A549 (cell line): ENCODE measurements around the gene NPLOC4. TPM values are rescaled to one million over a fixed set of nuclear protein-coding genes. Genes with fewer than 3 reads are reported as not detected.

Experiments
- ATAC-seq, 2 experiments: fragments of 200-7000 bp in 1 of 2; fragments of >200 bp in 1 of 2; cut with Nextera tagmentation in 1 of 2; cut with Tn5 transposase in 1 of 2; 3 replicates each; pipeline versions ENCODE4 v1.8.0 to v1.9.1; 2018 to 2020; ENCODE audit warnings: mild to moderate bottlenecking in 1 of 2, moderate library complexity in 1 of 2
- CTCF ChIA-PET: fragments of 300-600 bp; sonication (Branson Sonifier 250); formaldehyde crosslinking; extraction: SDS; loops from one replicate; lab custom pipeline; 2021; ENCODE audit warnings: antibody characterized with exemption, inconsistent platforms; lab: Yijun Ruan, JAX
- POLR2A ChIA-PET: fragments of 350-600 bp; formaldehyde crosslinking; extraction: SDS; loops from one replicate; lab custom pipeline; 2021; ENCODE audit warnings: antibody characterized with exemption, inconsistent platforms; lab: Yijun Ruan, JAX
- DNase-seq, 2 experiments: peaks; one replicate each; pipeline versions ENCODE4 v3.0.0 to v3.0.0-alpha.2; 2011 to 2016; ENCODE audit warnings: low read depth in 1 of 2, low spot score in 1 of 2
- FAIRE-seq: peaks from 2 replicates; lab custom pipeline; 2011; peaks lifted over from hg19 to GRCh38; lab: Jason Lieb, UNC
- H3K27ac ChIP-seq, 2 experiments: fragments of >200 bp; sonication (Bioruptor Twin); formaldehyde crosslinking; 3 replicates each; pipeline ENCODE4 v1.5.1; 2016 to 2017
- H3K4me1 ChIP-seq: fragments of >200 bp; sonication (Bioruptor Twin); formaldehyde crosslinking; 3 replicates; pipeline ENCODE4 v1.6.1; 2016
- H3K4me2 ChIP-seq: fragments of >200 bp; sonication (Bioruptor Twin); formaldehyde crosslinking; 3 replicates; pipeline ENCODE4 v1.6.1; 2016
- H3K4me3 ChIP-seq: fragments of >200 bp; sonication (Bioruptor Twin); formaldehyde crosslinking; 3 replicates; pipeline ENCODE4 v1.5.1; 2016
- H3K9me3 ChIP-seq: fragments of >200 bp; sonication (Bioruptor Twin); formaldehyde crosslinking; 3 replicates; pipeline ENCODE4 v1.6.1; 2016
- BHLHE40 ChIP-seq: IDR thresholded peaks from 2 replicates; pipeline ENCODE4 v1.6.1; 2012; ENCODE audit warnings: low read depth, low read length, inconsistent platforms
- CBX8 ChIP-seq: fragments of 200-600 bp; sonication (generic); IDR thresholded peaks from 2 replicates; pipeline ENCODE4 v1.6.1; 2016
- CHD2 ChIP-seq: fragments of 150-350 bp; IDR thresholded peaks from 2 replicates; pipeline ENCODE4 v1.6.1; 2014; ENCODE audit warnings: low read length; ENCODE audit not compliant: partially characterized antibody
- CTCF ChIP-seq: fragments of >200 bp; sonication (Bioruptor Twin); formaldehyde crosslinking; IDR thresholded peaks from 3 replicates; pipeline ENCODE4 v1.5.1; 2016
- EHF ChIP-seq: fragments of 250-450 bp; sonication (Bioruptor Pico); IDR thresholded peaks from 2 replicates; pipeline ENCODE4 v1.5.0; 2020; ENCODE audit warnings: mild to moderate bottlenecking
- EHMT2 ChIP-seq: fragments of 200-600 bp; sonication (generic); IDR thresholded peaks from 2 replicates; pipeline ENCODE4 v1.6.1; 2016; ENCODE audit warnings: antibody characterized with exemption, low read depth, mild to moderate bottlenecking, moderate library complexity
- ELK1 ChIP-seq: fragments of 150-350 bp; IDR thresholded peaks from 2 replicates; pipeline ENCODE4 v1.6.1; 2014; ENCODE audit warnings: low read depth, mild to moderate bottlenecking, low read length
- EP300 ChIP-seq, 2 experiments: fragments of >200 bp; sonication (Bioruptor Twin); formaldehyde crosslinking; IDR thresholded peaks; 2 replicates in 1 of 2; 3 replicates in 1 of 2; pipeline ENCODE4 v1.6.1; 2016 to 2017
- ESRRA ChIP-seq: fragments of 150-350 bp; IDR thresholded peaks from 2 replicates; pipeline ENCODE4 v1.6.1; 2014; ENCODE audit warnings: mild to moderate bottlenecking, low read length, borderline replicate concordance
- FOSL2 ChIP-seq, 2 experiments: fragments of 450-650 bp in 1 of 2; fragments of >200 bp in 1 of 2; sonication (Bioruptor Twin) in 1 of 2; formaldehyde crosslinking; IDR thresholded peaks; 2 replicates each; pipeline versions ENCODE4 v1.5.0 to v1.6.1; 2016 to 2020; ENCODE audit warnings: mild to moderate bottlenecking in 1 of 2, moderate library complexity in 1 of 2
- HDAC2 ChIP-seq: fragments of 200-600 bp; sonication (generic); IDR thresholded peaks from 2 replicates; pipeline ENCODE4 v1.6.1; 2016
- HES2 ChIP-seq: fragments of >200 bp; sonication (Bioruptor Twin); formaldehyde crosslinking; IDR thresholded peaks from 2 replicates; pipeline ENCODE4 v1.6.1; 2016
- HEYL ChIP-seq: fragments of 250-450 bp; sonication (Bioruptor Pico); IDR thresholded peaks from 2 replicates; pipeline ENCODE4 v1.8.0; 2021; ENCODE audit warnings: mild to moderate bottlenecking, moderate library complexity
- HOXA7 ChIP-seq: fragments of 250-450 bp; sonication (Bioruptor Pico); IDR thresholded peaks from 2 replicates; pipeline ENCODE4 v1.5.0; 2020; ENCODE audit warnings: mild to moderate bottlenecking, moderate library complexity
- HOXB13 ChIP-seq: fragments of 250-450 bp; sonication (Bioruptor Pico); IDR thresholded peaks from 2 replicates; pipeline ENCODE4 v1.5.0; 2020; ENCODE audit warnings: low read depth, mild to moderate bottlenecking, moderate library complexity
- HOXB5 ChIP-seq: fragments of 250-450 bp; sonication (Bioruptor Pico); IDR thresholded peaks from 2 replicates; pipeline ENCODE4 v1.5.0; 2020; ENCODE audit warnings: mild to moderate bottlenecking, moderate library complexity
- KDM1A ChIP-seq: fragments of 200-600 bp; sonication (generic); IDR thresholded peaks from 2 replicates; pipeline ENCODE4 v1.6.1; 2016; ENCODE audit warnings: low read depth, mild to moderate bottlenecking
- MAFK ChIP-seq: fragments of 450-650 bp; IDR thresholded peaks from 2 replicates; pipeline ENCODE4 v1.6.1; 2014; ENCODE audit not compliant: partially characterized antibody
- MAZ ChIP-seq: fragments of 150-350 bp; IDR thresholded peaks from 2 replicates; pipeline ENCODE4 v1.6.1; 2014; ENCODE audit warnings: antibody characterized with exemption, low read depth, low read length, borderline replicate concordance
- NR3C1 ChIP-seq: fragments of >200 bp; sonication (Bioruptor Twin); formaldehyde crosslinking; IDR thresholded peaks from 3 replicates; pipeline ENCODE4 v1.6.1; 2017
- PBX3 ChIP-seq: IDR thresholded peaks from 2 replicates; pipeline ENCODE4 v1.6.1; 2012
- PHF8 ChIP-seq: fragments of 200-600 bp; sonication (generic); IDR thresholded peaks from 2 replicates; pipeline ENCODE4 v1.6.1; 2016; ENCODE audit warnings: low read depth, mild to moderate bottlenecking, antibody characterized with exemption, moderate library complexity, borderline replicate concordance
- REST ChIP-seq: fragments of 200-600 bp; sonication (generic); IDR thresholded peaks from 2 replicates; pipeline ENCODE4 v1.6.1; 2016; ENCODE audit warnings: antibody characterized with exemption, mild to moderate bottlenecking, moderate library complexity
- RFX5 ChIP-seq: fragments of 450-650 bp; IDR thresholded peaks from 2 replicates; pipeline ENCODE4 v1.7.1; 2014; ENCODE audit warnings: antibody characterized with exemption, mild to moderate bottlenecking, moderate library complexity
- ZFP36 ChIP-seq: fragments of 450-650 bp; IDR thresholded peaks from 2 replicates; pipeline ENCODE4 v1.6.1; 2014; ENCODE audit warnings: borderline replicate concordance; ENCODE audit not compliant: partially characterized antibody
- WGBS: methylation state at CpG from one replicate; pipeline ENCODE4 v1.1.6; 2017; ENCODE audit errors: missing lambda C conversion rate; 5-methylcytosine and 5-hydroxymethylcytosine counted together
- polyA plus RNA-seq, 4 experiments: library from polyadenylated mRNA; depleted of rRNA in 3 of 4; stranded (reverse); fragments of >200 nt; fragmentation: RNase III in 1 of 4; extraction: RNeasy Plus Mini Kit Qiagen cat#74134 plus additional on column Dnase treatment in 1 of 4; gene quantifications; 2 replicates in 3 of 4; 3 replicates in 1 of 4; pipeline ENCODE4 v1.2.3, GENCODE V29; 2011 to 2017

Gene NPLOC4
- polyA plus RNA-seq, 2 of the 4 experiments (the other 2 are of a cell fraction): 98.5 to 101 TPM

- no peak overlapping the region for H3K27ac ChIP-seq
- H3K9me3 ChIP-seq: no peaks in the 10 kb centered on the region
- FAIRE-seq: no peak
- no peak overlapping the region for H3K4me3 ChIP-seq
- H3K4me2 ChIP-seq: no peak overlapping the region
- ChIA-PET POLR2A (no interaction called here), CTCF (interaction anchor here (1.2 to 1.5 kb wide), 4 partner anchors 10 to 167 kb away, joined by 3 to 6 read pairs (median 5); no protein-coding TSS in a partner anchor)
- WGBS: 94% methylated on average over 20 of the region's 20 CpGs
- ATAC-seq: no peak
- H3K4me1 ChIP-seq: peaks cover 23% of the 10 kb centered on the region
- TF ChIP-seq MAFK: no peak
- no peak for TF ChIP-seq CBX8
- no peak for TF ChIP-seq HEYL (CRISPR knock-in tag)
- no peak for TF ChIP-seq REST
- TF ChIP-seq CHD2: no peak
- no peak for TF ChIP-seq EP300 (IDR thresholded peaks at IDR 0.05)
- TF ChIP-seq RFX5: no peak
- no peak for TF ChIP-seq NR3C1
- no peak for TF ChIP-seq HDAC2
- TF ChIP-seq ZFP36: no peak
- no peak for TF ChIP-seq BHLHE40
- no peak for DNase-seq
These were observed 49.7 kb upstream of the NPLOC4 start for GRCh38 chr17:81686614-81687013.

GRCh38 chr17:81685108-81685507 is 48.2 kb upstream of the NPLOC4 start:
- Histone ChIP-seq H3K4me2 (peak overlapping the region; percentile 83), H3K4me3 (peak overlapping the region; percentile 86), H3K27ac (peak overlapping the region; percentile 90 to 93; a peak in 5 of 6 replicates)
- FAIRE-seq: no peak
- POLR2A ChIA-PET: interaction anchor here (3.8 kb wide), 1 partner anchor 17 kb away, joined by 42 read pairs; the partner anchor contains the start of gene MRPL12
- no peak for TF ChIP-seq EP300 (IDR thresholded peaks at IDR 0.05)
- no peak for TF ChIP-seq HOXB13 (CRISPR knock-in tag)
- TF ChIP-seq ESRRA: no peak
- TF ChIP-seq FOSL2 (IDR thresholded peaks at IDR 0.05): no peak
- peak; percentile 35; the same call in 1 of the 2 replicates for TF ChIP-seq FOSL2 (CRISPR knock-in tag; IDR thresholded peaks at IDR 0.05)
- TF ChIP-seq HOXA7 (CRISPR knock-in tag): no peak
- TF ChIP-seq, all 56 proteins: peak for 1
- H3K9me3 ChIP-seq: no peaks in the 10 kb centered on the region
- WGBS: 39% methylated on average over 12 of the region's 12 CpGs
- DNase-seq (peak in 1 of 2 experiments; percentile 76), ATAC-seq (peak in 1 of 2 experiments; percentile 2; a peak in 1 of 6 replicates)
- H3K4me1 ChIP-seq: peaks cover 25% of the 10 kb centered on the region
- CTCF ChIA-PET: interaction anchor here (0.7 to 8.1 kb wide), 7 partner anchors 9 to 432 kb away, joined by 3 to 54 read pairs (median 4); partner anchors contain the start of gene MRPL12

- DNase-seq (peak in 1 of 2 experiments; percentile 77), ATAC-seq (peak in 1 of 2 experiments; percentile 10; a peak in 4 of 6 replicates), FAIRE-seq (no peak)
- H3K4me2 ChIP-seq: peak overlapping the region; percentile 83
- ChIA-PET POLR2A (interaction anchor here (1.0 to 3.8 kb wide), 5 partner anchors 9 to 239 kb away, joined by 3 to 42 read pairs (median 5); partner anchors contain the start of genes CCDC137, MCRIP1, MRPL12 and OXLD1), CTCF (interaction anchor here (1.4 to 8.1 kb wide), 7 partner anchors 9 to 170 kb away, joined by 3 to 54 read pairs (median 8); partner anchors contain the start of gene MRPL12)
- peak overlapping the region; percentile 90 to 93 for H3K27ac ChIP-seq
- peak overlapping the region; percentile 86 for H3K4me3 ChIP-seq
- no peaks in the 10 kb centered on the region for H3K9me3 ChIP-seq
- WGBS: 7% methylated on average over 14 of the region's 16 CpGs
- peaks cover 25% of the 10 kb centered on the region for H3K4me1 ChIP-seq
- no peak for TF ChIP-seq PBX3
- TF ChIP-seq ELK1: no peak
- no peak for TF ChIP-seq CTCF
- TF ChIP-seq ESRRA: peak; percentile 50; the same call in 1 of the 2 replicates
- TF ChIP-seq EHF: peak; percentile 84
- 0 out of 2 replicates have a peak, but pooled peaks have one; percentile 27 for TF ChIP-seq MAZ
- TF ChIP-seq KDM1A: no peak
- peak; percentile 78; the same call in 1 of the 2 replicates for TF ChIP-seq HOXB5 (CRISPR knock-in tag)
- 0 out of 2 replicates have a peak, but pooled peaks have one; percentile 34 for TF ChIP-seq BHLHE40
- TF ChIP-seq EHMT2: no peak
- 0 out of 2 replicates have a peak, but pooled peaks have one; percentile 33 for TF ChIP-seq PHF8
- TF ChIP-seq HES2: no peak
These were observed 47.6 kb upstream of the NPLOC4 start for GRCh38 chr17:81684442-81684911.
